HepG2 (cell line): Measurements from ENCODE around the gene SYNGAP1.

Source experiments
- FOXM1 ChIP-seq: sonication (generic); formaldehyde crosslinking; IDR thresholded peaks from 2 replicates; pipeline ENCODE4 v1.5.0; 2020; ENCODE audit warnings: missing genetic modification reagents
- MXI1 ChIP-seq: IDR thresholded peaks from 3 replicates; pipeline ENCODE4 v1.6.1; 2012; ENCODE audit warnings: low read depth, low read length, inconsistent platforms, borderline replicate concordance
- POLR2A ChIP-seq, 2 experiments: IDR thresholded peaks; 2 replicates each; pipeline ENCODE4 v1.6.1; 2011; ENCODE audit warnings: low read depth in 2 of 2, low read length in 2 of 2, mild to moderate bottlenecking in 1 of 2, moderate library complexity in 1 of 2; ENCODE audit not compliant: insufficient read depth in 1 of 2
- POLR2AphosphoS5 ChIP-seq: IDR thresholded peaks from 2 replicates; pipeline ENCODE4 v1.6.1; 2012; ENCODE audit warnings: low read depth, low read length
- STAT6 ChIP-seq: sonication (generic); formaldehyde crosslinking; IDR thresholded peaks from 2 replicates; pipeline ENCODE4 v1.4.0; 2020; ENCODE audit warnings: missing genetic modification reagents, mild to moderate bottlenecking, borderline replicate concordance
- TBL1XR1 ChIP-seq: fragments of 150-350 bp; IDR thresholded peaks from 2 replicates; pipeline ENCODE4 v1.6.1; 2014; ENCODE audit warnings: borderline replicate concordance, low read length; ENCODE audit not compliant: partially characterized antibody
- TBP ChIP-seq: sonication (generic); formaldehyde crosslinking; IDR thresholded peaks from 2 replicates; pipeline ENCODE4 v1.5.0; 2020; ENCODE audit warnings: missing genetic modification reagents
- ZBTB7B ChIP-seq: sonication (generic); formaldehyde crosslinking; IDR thresholded peaks from 2 replicates; pipeline ENCODE4 v1.4.0; 2020; ENCODE audit warnings: missing genetic modification reagents
- ZNF446 ChIP-seq: sonication (generic); formaldehyde crosslinking; IDR thresholded peaks from 2 replicates; pipeline ENCODE4 v1.5.0; 2020; ENCODE audit warnings: mild to moderate bottlenecking, missing genetic modification reagents

- TF ChIP-seq POLR2A (IDR thresholded peaks at IDR 0.05; ENCODE audit: insufficient read depth in 1 of 2, low read depth in 2 of 2, low read length in 2 of 2) (no peak), ZBTB7B (CRISPR knock-in tag) (no peak), POLR2AphosphoS5 (no peak), MXI1 (no peak), FOXM1 (CRISPR knock-in tag) (no peak), ZNF446 (no peak), STAT6 (CRISPR knock-in tag) (no peak), TBL1XR1 (no peak), TBP (CRISPR knock-in tag) (no peak)
These were observed 3.3 kb upstream of the SYNGAP1 start for GRCh38 chr6:33416386-33417127.
